Ishikawa (cell line): ENCODE data around the gene TPK1.

ENCODE experiments used
- CREB1 ChIP-seq: IDR thresholded peaks from 2 replicates; pipeline ENCODE4 v1.6.1; 2012; ENCODE audit warnings: low read depth
- FOXM1 ChIP-seq: IDR thresholded peaks from 2 replicates; pipeline ENCODE4 v1.6.1; 2012; ENCODE audit warnings: low read depth, borderline replicate concordance
- RAD21 ChIP-seq: IDR thresholded peaks from 2 replicates; pipeline ENCODE4 v1.6.1; 2012; ENCODE audit warnings: low read depth
- REST ChIP-seq: IDR thresholded peaks from 2 replicates; pipeline ENCODE4 v1.6.1; 2012; ENCODE audit warnings: low read depth, mild to moderate bottlenecking
- YY1 ChIP-seq: IDR thresholded peaks from 2 replicates; pipeline ENCODE4 v1.6.1; 2012; ENCODE audit warnings: low read depth

GRCh38 chr7:144814299-144814698 is 21.6 kb downstream of the TPK1 start:
- TF ChIP-seq REST (no peak), RAD21 (no peak), YY1 (no peak), CREB1 (no peak), FOXM1 (no peak)
